HCT116 (cell line): ENCODE measurements around the gene DIAPH3. TPM values are rescaled to one million over a fixed set of nuclear protein-coding genes. Genes with fewer than 3 reads are reported as not detected.

ENCODE experiments used
- ATAC-seq: fragments of 200-7000 bp; cut with Tn5 transposase; 2 replicates; pipeline ENCODE4 v1.9.1; 2020; ENCODE audit warnings: mild to moderate bottlenecking, moderate library complexity
- BruUV-seq: library from RNA; stranded (reverse); fragments of 400-500 nt; replicated peaks from 2 replicates; lab custom pipeline; 2021; lab: Mats Ljungman, UMichigan
- CTCF ChIA-PET: fragments of 300-600 bp; sonication (Branson Sonifier 250); formaldehyde crosslinking; loops from one replicate; lab custom pipeline; 2021; ENCODE audit warnings: antibody characterized with exemption; lab: Charles Lee
- POLR2A ChIA-PET: fragments of 300-600, 350-600 bp; sonication (Branson Sonifier 250); formaldehyde crosslinking; loops from one replicate; lab custom pipeline; 2021; ENCODE audit warnings: antibody characterized with exemption; lab: Charles Lee
- RAD21 ChIA-PET, 2 experiments: fragments of 300-600 bp; sonication (Branson Sonifier 250); formaldehyde crosslinking; loops; one replicate each; lab custom pipeline; 2023; ENCODE audit warnings: low total read pairs in 2 of 2; ENCODE audit not compliant: uncharacterized antibody in 2 of 2, unreplicated experiment in 2 of 2, low non-redundant PET in 1 of 2; lab: Charles Lee
- DNase-seq: peaks from one replicate; pipeline ENCODE4 v3.0.0-alpha.2; 2010; ENCODE audit warnings: low read depth, low spot score
- H2AFZ ChIP-seq: fragments of 200-600 bp; shearing (Covaris generic), sonication (generic); 2 replicates; pipeline ENCODE4 v1.6.1; 2017; ENCODE audit warnings: low read depth, mixed run types, mixed read lengths, antibody characterized with exemption, low read length; ENCODE audit not compliant: poor library complexity, severe bottlenecking
- H3K27ac ChIP-seq: 2 replicates; pipeline ENCODE4 v1.5.1; 2012; ENCODE audit warnings: low read depth, low read length
- H3K27me3 ChIP-seq: fragments of 200-600 bp; sonication (generic); 2 replicates; pipeline ENCODE4 v1.6.1; 2016; ENCODE audit warnings: mixed run types, low read length, mixed read lengths; ENCODE audit not compliant: insufficient read depth
- H3K36me3 ChIP-seq, 2 experiments: fragments of 200-500 bp in 1 of 2; fragments of 200-600 bp in 1 of 2; sonication (Bioruptor generic) in 1 of 2; sonication (generic) in 1 of 2; 2 replicates each; pipeline versions ENCODE4 v1.5.1 to v1.6.1; 2014 to 2016; ENCODE audit warnings: low read length in 2 of 2, inconsistent platforms in 1 of 2, mixed read lengths in 1 of 2, mixed run types in 1 of 2; ENCODE audit not compliant: insufficient read depth in 2 of 2, control insufficient read depth in 1 of 2
- H3K4me1 ChIP-seq, 2 experiments: fragments of 200-600 bp in 1 of 2; sonication (generic) in 1 of 2; 2 replicates each; pipeline versions ENCODE4 v1.5.1 to v1.6.1; 2012 to 2017; ENCODE audit warnings: low read length in 2 of 2, inconsistent platforms in 1 of 2, mild to moderate bottlenecking in 1 of 2, mixed read lengths in 1 of 2, mixed run types in 1 of 2, moderate library complexity in 1 of 2; ENCODE audit not compliant: insufficient read depth in 2 of 2, control insufficient read depth in 1 of 2
- H3K4me2 ChIP-seq: fragments of 200-600 bp; sonication (generic); 2 replicates; pipeline ENCODE4 v1.6.1; 2017; ENCODE audit warnings: mixed run types, low read length, mixed read lengths
- H3K4me3 ChIP-seq, 2 experiments: fragments of 200-600 bp in 1 of 2; sonication (generic) in 1 of 2; replicated peaks in 1 of 2; 2 replicates each; pipeline ENCODE4 v1.5.1; 2011 to 2016; ENCODE audit warnings: low read length in 2 of 2, control low read depth in 1 of 2, low read depth in 1 of 2, mild to moderate bottlenecking in 1 of 2, mixed read lengths in 1 of 2, mixed run types in 1 of 2
- H3K79me2 ChIP-seq: fragments of 200-600 bp; sonication (generic); 2 replicates; pipeline ENCODE4 v1.6.1; 2017; ENCODE audit warnings: mild to moderate bottlenecking, mixed run types, low read length, moderate library complexity, mixed read lengths; ENCODE audit not compliant: insufficient read depth
- H3K9ac ChIP-seq: fragments of 200-600 bp; sonication (generic); 2 replicates; pipeline ENCODE4 v1.6.1; 2016; ENCODE audit warnings: low read length, mixed read lengths
- H3K9me2 ChIP-seq: fragments of 200-600 bp; sonication (generic), shearing (Covaris generic); 2 replicates; pipeline ENCODE4 v1.6.1; 2017; ENCODE audit warnings: mixed run types, mild to moderate bottlenecking, moderate library complexity; ENCODE audit not compliant: insufficient read depth
- H3K9me3 ChIP-seq, 2 experiments: fragments of 200-500 bp in 1 of 2; fragments of 200-600 bp in 1 of 2; sonication (Bioruptor generic) in 1 of 2; sonication (generic) in 1 of 2; 2 replicates each; pipeline ENCODE4 v1.6.1; 2014 to 2017; ENCODE audit warnings: low read length in 2 of 2, mixed read lengths in 2 of 2, inconsistent platforms in 1 of 2, low read depth in 1 of 2, mild to moderate bottlenecking in 1 of 2, mixed run types in 1 of 2, moderate library complexity in 1 of 2; ENCODE audit not compliant: control insufficient read depth in 1 of 2, insufficient read depth in 1 of 2
- H4K20me1 ChIP-seq: fragments of 200-600 bp; sonication (generic), shearing (Covaris generic); 2 replicates; pipeline ENCODE4 v1.6.1; 2017; ENCODE audit warnings: mixed run types, mild to moderate bottlenecking, moderate library complexity; ENCODE audit not compliant: insufficient read depth
- ATF3 ChIP-seq: IDR thresholded peaks from 2 replicates; pipeline ENCODE4 v1.6.1; 2012
- CBX3 ChIP-seq: IDR thresholded peaks from 2 replicates; pipeline ENCODE4 v1.6.1; 2012; ENCODE audit warnings: low read depth
- CEBPB ChIP-seq: IDR thresholded peaks from 2 replicates; pipeline ENCODE4 v1.6.1; 2012; ENCODE audit warnings: low read depth
- EGR1 ChIP-seq: IDR thresholded peaks from 2 replicates; pipeline ENCODE4 v1.6.1; 2012; ENCODE audit warnings: low read depth
- EZH2 ChIP-seq: fragments of 200-600 bp; sonication (generic); IDR thresholded peaks from 2 replicates; pipeline ENCODE4 v1.6.1; 2017; ENCODE audit warnings: antibody characterized with exemption, mixed run types
- EZH2phosphoT487 ChIP-seq: fragments of 200-600 bp; IDR thresholded peaks from 2 replicates; pipeline ENCODE4 v1.6.1; 2018; ENCODE audit warnings: antibody characterized with exemption, borderline replicate concordance
- FOSL1 ChIP-seq: IDR thresholded peaks from 2 replicates; pipeline ENCODE4 v1.6.1; 2012; ENCODE audit warnings: low read depth
- JUND ChIP-seq: IDR thresholded peaks from 2 replicates; pipeline ENCODE4 v1.6.1; 2012
- MAX ChIP-seq: IDR thresholded peaks from 2 replicates; pipeline ENCODE4 v1.6.1; 2012
- POLR2A ChIP-seq: IDR thresholded peaks from 2 replicates; pipeline ENCODE4 v1.7.0; 2011; ENCODE audit warnings: borderline replicate concordance; ENCODE audit not compliant: insufficient read depth, insufficient read length; ENCODE audit errors: extremely low read depth
- POLR2AphosphoS5 ChIP-seq: IDR thresholded peaks from 2 replicates; pipeline ENCODE4 v1.6.1; 2011; ENCODE audit warnings: mild to moderate bottlenecking, low read depth, low read length, moderate library complexity
- RAD21 ChIP-seq: IDR thresholded peaks from 2 replicates; pipeline ENCODE4 v1.6.1; 2012; ENCODE audit warnings: low read depth, mild to moderate bottlenecking
- SP1 ChIP-seq: IDR thresholded peaks from 2 replicates; pipeline ENCODE4 v1.6.1; 2012; ENCODE audit warnings: low read depth
- SRF ChIP-seq: IDR thresholded peaks from 2 replicates; pipeline ENCODE4 v1.6.1; 2012; ENCODE audit warnings: low read depth
- TCF7L2 ChIP-seq: IDR thresholded peaks from 2 replicates; pipeline ENCODE4 v1.7.0; 2011; ENCODE audit warnings: borderline replicate concordance, inconsistent platforms; ENCODE audit not compliant: insufficient read depth, insufficient read length; ENCODE audit errors: extremely low read depth
- YY1 ChIP-seq: IDR thresholded peaks from 2 replicates; pipeline ENCODE4 v1.6.1; 2011; ENCODE audit warnings: low read length, low read depth, moderate library complexity, mild to moderate bottlenecking; ENCODE audit not compliant: insufficient replicate concordance; ENCODE audit errors: extremely low read depth
- ZBTB33 ChIP-seq: IDR thresholded peaks from 2 replicates; pipeline ENCODE4 v1.6.1; 2011; ENCODE audit warnings: mild to moderate bottlenecking, low read length, moderate library complexity; ENCODE audit not compliant: insufficient replicate concordance; ENCODE audit errors: extremely low read depth
- ZFX ChIP-seq: fragments of 450-650 bp; IDR thresholded peaks from 2 replicates; pipeline ENCODE4 v1.6.1; 2017
- intact Hi-C: fragments of 100-400 bp; cut with micrococcal nuclease; formaldehyde crosslinking; loops from 2 replicates; pipeline ENCODE4 v1.10.0; 2022
- total RNA-seq: library from RNA; stranded (reverse); gene quantifications from one replicate; pipeline ENCODE4 v1.2.1, GENCODE V29; 2021; ENCODE audit not compliant: unreplicated experiment

DIAPH3 gene
- total RNA-seq, 1 experiment from 2014 or later = 22.8 TPM

- H3K27ac ChIP-seq = no peak overlapping the region
- no peaks in the 10 kb centered on the region for H3K36me3 ChIP-seq
- intact Hi-C loops = no loop called here
- ATAC-seq = no peak
- H3K9me3 ChIP-seq = no peaks in the 10 kb centered on the region
- no peak for DNase-seq
- no TSS peak for BruUV-seq
- no peaks in the 10 kb centered on the region for H3K79me2 ChIP-seq
- POLR2A ChIA-PET = no interaction called here
- H3K4me2 ChIP-seq = no peak overlapping the region
- TF ChIP-seq SP1 (no peak), POLR2A (no peak), EGR1 (no peak), EZH2phosphoT487 (no peak), YY1 (no peak)
- no peak overlapping the region for H3K4me3 ChIP-seq
- H3K9me2 ChIP-seq = no peaks in the 10 kb centered on the region
- H3K9ac ChIP-seq = no peak overlapping the region
- no peaks in the 10 kb centered on the region for H3K27me3 ChIP-seq
- RAD21 ChIA-PET = no interaction called here
- CTCF ChIA-PET = interaction anchor here (1.2 kb wide), 1 partner anchor 8 kb away, joined by 3 read pairs; no protein-coding TSS in a partner anchor
- H4K20me1 ChIP-seq = no peaks in the 10 kb centered on the region
- H3K4me1 ChIP-seq = no peaks in the 10 kb centered on the region
- no peak overlapping the region for H2AFZ ChIP-seq
These were observed 409.3 kb downstream of the DIAPH3 start for GRCh38 chr13:59754411-59754810.

- intact Hi-C loops = no loop called here
- no peaks in the 10 kb centered on the region for H3K4me1 ChIP-seq
- H3K4me3 ChIP-seq = no peak overlapping the region
- H3K9me2 ChIP-seq = no peaks in the 10 kb centered on the region
- no TSS peak for BruUV-seq
- ChIA-PET CTCF (no interaction called here), POLR2A (no interaction called here), RAD21 (no interaction called here)
- H3K79me2 ChIP-seq = no peaks in the 10 kb centered on the region
- no peak for DNase-seq
- no peak for ATAC-seq
- H3K36me3 ChIP-seq = no peaks in the 10 kb centered on the region
- H3K9ac ChIP-seq = no peak overlapping the region
- no peak overlapping the region for H3K4me2 ChIP-seq
- no peaks in the 10 kb centered on the region for H4K20me1 ChIP-seq
- no peak overlapping the region for H2AFZ ChIP-seq
- no peaks in the 10 kb centered on the region for H3K27me3 ChIP-seq
- no peak overlapping the region for H3K27ac ChIP-seq
- no peak for TF ChIP-seq SP1
- TF ChIP-seq POLR2AphosphoS5 = no peak
- no peak for TF ChIP-seq MAX
- TF ChIP-seq EGR1 = no peak
- TF ChIP-seq CBX3 = no peak
- no peak for TF ChIP-seq TCF7L2
- no peak for TF ChIP-seq YY1
- TF ChIP-seq ATF3 = no peak
- TF ChIP-seq CEBPB = no peak
- TF ChIP-seq ZFX = no peak
- no peak for TF ChIP-seq ZBTB33
- no peak for TF ChIP-seq RAD21
- no peak for TF ChIP-seq JUND
- no peak for TF ChIP-seq FOSL1
- no peak for TF ChIP-seq EZH2
- TF ChIP-seq SRF = no peak
- no peaks in the 10 kb centered on the region for H3K9me3 ChIP-seq
These were observed 412.9 kb downstream of the DIAPH3 start for GRCh38 chr13:59750860-59751259.
